ENCODE data around the gene C5orf63. TPM values are rescaled to one million over a fixed set of nuclear protein-coding genes. Genes with fewer than 3 reads are reported as not detected.

The C5orf63 gene
- total and polyA plus RNA-seq, 9 of the 15 experiments (the other 6 are each of a cell fraction or from before 2014, with no cell fraction given): 1.8 to 24.6 (median 6.2) TPM

DNA sequence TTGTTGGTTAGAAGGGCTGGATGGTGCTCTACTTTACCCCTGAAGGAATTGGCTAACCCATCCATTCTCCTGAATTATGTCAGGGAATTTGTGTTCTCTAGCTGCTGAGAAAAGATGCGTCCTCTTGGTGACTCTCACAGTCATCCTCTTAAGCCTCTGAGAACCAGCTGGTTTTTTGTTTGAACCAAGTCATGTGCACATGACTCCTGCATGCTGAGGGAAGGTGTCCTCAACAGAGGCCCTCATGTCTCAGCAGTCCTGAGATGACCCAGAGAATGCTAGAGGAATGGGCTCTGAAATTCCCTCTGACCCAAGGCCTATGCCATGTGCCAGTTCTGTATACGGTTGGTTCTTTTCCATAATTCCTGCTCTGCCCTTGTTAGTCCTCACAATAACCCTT is 10.4 kb upstream of the C5orf63 start:
- Histone ChIP-seq H3K9me3 (replicated peaks; ENCODE audit: control insufficient read depth, insufficient read depth, low read depth, low read length) (no peaks in the 10 kb centered on the region), H3K36me3 (ENCODE audit: control insufficient read depth, insufficient read depth, low read length) (no peaks in the 10 kb centered on the region), H3K4me3 (no peak overlapping the region), H3K79me2 (ENCODE audit: control insufficient read depth, insufficient read depth, low read length) (no peaks in the 10 kb centered on the region), H4K20me1 (replicated peaks; ENCODE audit: control insufficient read depth, insufficient read depth, low read length) (no peaks in the 10 kb centered on the region), H3K27me3 (ENCODE audit: control insufficient read depth in 2 of 2, insufficient read depth in 2 of 2, low read length in 2 of 2) (no peaks in the 10 kb centered on the region), H3K4me2 (ENCODE audit: insufficient read depth, low read length) (no peak overlapping the region), H2AFZ (ENCODE audit: low read depth, low read length) (peak overlapping the region; percentile 54), H3K9me1 (ENCODE audit: control insufficient read depth, insufficient read depth, low read length) (no peaks in the 10 kb centered on the region), H3K27ac (ENCODE audit: extremely low read depth, low read depth, low read length) (no peak overlapping the region), H3K4me1 (replicated peaks in 1 of 2; ENCODE audit: control insufficient read depth in 2 of 2, insufficient read depth in 2 of 2, low read length in 2 of 2) (peaks cover 4 to 13% of the 10 kb centered on the region in 2 experiments; a peak in 3 of 5 replicates), H3K9ac (ENCODE audit: insufficient read depth in 1 of 2, low read depth in 2 of 2, low read length in 2 of 2) (no peak overlapping the region)
- FAIRE-seq (no peak), ATAC-seq (no peak), DNase-seq (ENCODE audit: extremely low read depth in 1 of 4, low spot score in 3 of 4) (no peak)
- POLR2A ChIA-PET: interaction anchor here (0.5 to 1.0 kb wide), 2 partner anchors 13 to 540 kb away, joined by 3 read pairs; no protein-coding TSS in a partner anchor
- in situ Hi-C loops (cut with MboI): no loop called here
- no TSS peak for BruUV-seq (replicated peaks)
- CTCF ChIA-PET (ENCODE audit: low intra/inter-chr PET ratio): no interaction called here
- intact Hi-C loops (cut with micrococcal nuclease): loop anchor here (10.0 kb wide), 1 partner anchor 409 kb away; no protein-coding TSS in a partner anchor
- TF ChIP-seq, protein P1, sequence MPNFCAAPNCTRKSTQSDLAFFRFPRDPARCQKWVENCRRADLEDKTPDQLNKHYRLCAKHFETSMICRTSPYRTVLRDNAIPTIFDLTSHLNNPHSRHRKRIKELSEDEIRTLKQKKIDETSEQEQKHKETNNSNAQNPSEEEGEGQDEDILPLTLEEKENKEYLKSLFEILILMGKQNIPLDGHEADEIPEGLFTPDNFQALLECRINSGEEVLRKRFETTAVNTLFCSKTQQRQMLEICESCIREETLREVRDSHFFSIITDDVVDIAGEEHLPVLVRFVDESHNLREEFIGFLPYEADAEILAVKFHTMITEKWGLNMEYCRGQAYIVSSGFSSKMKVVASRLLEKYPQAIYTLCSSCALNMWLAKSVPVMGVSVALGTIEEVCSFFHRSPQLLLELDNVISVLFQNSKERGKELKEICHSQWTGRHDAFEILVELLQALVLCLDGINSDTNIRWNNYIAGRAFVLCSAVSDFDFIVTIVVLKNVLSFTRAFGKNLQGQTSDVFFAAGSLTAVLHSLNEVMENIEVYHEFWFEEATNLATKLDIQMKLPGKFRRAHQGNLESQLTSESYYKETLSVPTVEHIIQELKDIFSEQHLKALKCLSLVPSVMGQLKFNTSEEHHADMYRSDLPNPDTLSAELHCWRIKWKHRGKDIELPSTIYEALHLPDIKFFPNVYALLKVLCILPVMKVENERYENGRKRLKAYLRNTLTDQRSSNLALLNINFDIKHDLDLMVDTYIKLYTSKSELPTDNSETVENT (CRISPR knock-in tag; IDR thresholded peaks at IDR 0.05): no peak
- TF ChIP-seq DACH1 (IDR thresholded peaks at IDR 0.05; ENCODE audit: partially characterized antibody): no peak
- TF ChIP-seq, protein P2, sequence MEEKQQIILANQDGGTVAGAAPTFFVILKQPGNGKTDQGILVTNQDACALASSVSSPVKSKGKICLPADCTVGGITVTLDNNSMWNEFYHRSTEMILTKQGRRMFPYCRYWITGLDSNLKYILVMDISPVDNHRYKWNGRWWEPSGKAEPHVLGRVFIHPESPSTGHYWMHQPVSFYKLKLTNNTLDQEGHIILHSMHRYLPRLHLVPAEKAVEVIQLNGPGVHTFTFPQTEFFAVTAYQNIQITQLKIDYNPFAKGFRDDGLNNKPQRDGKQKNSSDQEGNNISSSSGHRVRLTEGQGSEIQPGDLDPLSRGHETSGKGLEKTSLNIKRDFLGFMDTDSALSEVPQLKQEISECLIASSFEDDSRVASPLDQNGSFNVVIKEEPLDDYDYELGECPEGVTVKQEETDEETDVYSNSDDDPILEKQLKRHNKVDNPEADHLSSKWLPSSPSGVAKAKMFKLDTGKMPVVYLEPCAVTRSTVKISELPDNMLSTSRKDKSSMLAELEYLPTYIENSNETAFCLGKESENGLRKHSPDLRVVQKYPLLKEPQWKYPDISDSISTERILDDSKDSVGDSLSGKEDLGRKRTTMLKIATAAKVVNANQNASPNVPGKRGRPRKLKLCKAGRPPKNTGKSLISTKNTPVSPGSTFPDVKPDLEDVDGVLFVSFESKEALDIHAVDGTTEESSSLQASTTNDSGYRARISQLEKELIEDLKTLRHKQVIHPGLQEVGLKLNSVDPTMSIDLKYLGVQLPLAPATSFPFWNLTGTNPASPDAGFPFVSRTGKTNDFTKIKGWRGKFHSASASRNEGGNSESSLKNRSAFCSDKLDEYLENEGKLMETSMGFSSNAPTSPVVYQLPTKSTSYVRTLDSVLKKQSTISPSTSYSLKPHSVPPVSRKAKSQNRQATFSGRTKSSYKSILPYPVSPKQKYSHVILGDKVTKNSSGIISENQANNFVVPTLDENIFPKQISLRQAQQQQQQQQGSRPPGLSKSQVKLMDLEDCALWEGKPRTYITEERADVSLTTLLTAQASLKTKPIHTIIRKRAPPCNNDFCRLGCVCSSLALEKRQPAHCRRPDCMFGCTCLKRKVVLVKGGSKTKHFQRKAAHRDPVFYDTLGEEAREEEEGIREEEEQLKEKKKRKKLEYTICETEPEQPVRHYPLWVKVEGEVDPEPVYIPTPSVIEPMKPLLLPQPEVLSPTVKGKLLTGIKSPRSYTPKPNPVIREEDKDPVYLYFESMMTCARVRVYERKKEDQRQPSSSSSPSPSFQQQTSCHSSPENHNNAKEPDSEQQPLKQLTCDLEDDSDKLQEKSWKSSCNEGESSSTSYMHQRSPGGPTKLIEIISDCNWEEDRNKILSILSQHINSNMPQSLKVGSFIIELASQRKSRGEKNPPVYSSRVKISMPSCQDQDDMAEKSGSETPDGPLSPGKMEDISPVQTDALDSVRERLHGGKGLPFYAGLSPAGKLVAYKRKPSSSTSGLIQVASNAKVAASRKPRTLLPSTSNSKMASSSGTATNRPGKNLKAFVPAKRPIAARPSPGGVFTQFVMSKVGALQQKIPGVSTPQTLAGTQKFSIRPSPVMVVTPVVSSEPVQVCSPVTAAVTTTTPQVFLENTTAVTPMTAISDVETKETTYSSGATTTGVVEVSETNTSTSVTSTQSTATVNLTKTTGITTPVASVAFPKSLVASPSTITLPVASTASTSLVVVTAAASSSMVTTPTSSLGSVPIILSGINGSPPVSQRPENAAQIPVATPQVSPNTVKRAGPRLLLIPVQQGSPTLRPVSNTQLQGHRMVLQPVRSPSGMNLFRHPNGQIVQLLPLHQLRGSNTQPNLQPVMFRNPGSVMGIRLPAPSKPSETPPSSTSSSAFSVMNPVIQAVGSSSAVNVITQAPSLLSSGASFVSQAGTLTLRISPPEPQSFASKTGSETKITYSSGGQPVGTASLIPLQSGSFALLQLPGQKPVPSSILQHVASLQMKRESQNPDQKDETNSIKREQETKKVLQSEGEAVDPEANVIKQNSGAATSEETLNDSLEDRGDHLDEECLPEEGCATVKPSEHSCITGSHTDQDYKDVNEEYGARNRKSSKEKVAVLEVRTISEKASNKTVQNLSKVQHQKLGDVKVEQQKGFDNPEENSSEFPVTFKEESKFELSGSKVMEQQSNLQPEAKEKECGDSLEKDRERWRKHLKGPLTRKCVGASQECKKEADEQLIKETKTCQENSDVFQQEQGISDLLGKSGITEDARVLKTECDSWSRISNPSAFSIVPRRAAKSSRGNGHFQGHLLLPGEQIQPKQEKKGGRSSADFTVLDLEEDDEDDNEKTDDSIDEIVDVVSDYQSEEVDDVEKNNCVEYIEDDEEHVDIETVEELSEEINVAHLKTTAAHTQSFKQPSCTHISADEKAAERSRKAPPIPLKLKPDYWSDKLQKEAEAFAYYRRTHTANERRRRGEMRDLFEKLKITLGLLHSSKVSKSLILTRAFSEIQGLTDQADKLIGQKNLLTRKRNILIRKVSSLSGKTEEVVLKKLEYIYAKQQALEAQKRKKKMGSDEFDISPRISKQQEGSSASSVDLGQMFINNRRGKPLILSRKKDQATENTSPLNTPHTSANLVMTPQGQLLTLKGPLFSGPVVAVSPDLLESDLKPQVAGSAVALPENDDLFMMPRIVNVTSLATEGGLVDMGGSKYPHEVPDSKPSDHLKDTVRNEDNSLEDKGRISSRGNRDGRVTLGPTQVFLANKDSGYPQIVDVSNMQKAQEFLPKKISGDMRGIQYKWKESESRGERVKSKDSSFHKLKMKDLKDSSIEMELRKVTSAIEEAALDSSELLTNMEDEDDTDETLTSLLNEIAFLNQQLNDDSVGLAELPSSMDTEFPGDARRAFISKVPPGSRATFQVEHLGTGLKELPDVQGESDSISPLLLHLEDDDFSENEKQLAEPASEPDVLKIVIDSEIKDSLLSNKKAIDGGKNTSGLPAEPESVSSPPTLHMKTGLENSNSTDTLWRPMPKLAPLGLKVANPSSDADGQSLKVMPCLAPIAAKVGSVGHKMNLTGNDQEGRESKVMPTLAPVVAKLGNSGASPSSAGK (IDR thresholded peaks at IDR 0.05): peak; percentile 24; the same call in 1 of the 2 replicates
- 85% methylated on average over 2 of the region's 2 CpGs for WGBS (ENCODE audit: insufficient coverage, low coverage, missing lambda C conversion rate)
